GM12872 (cell line): ENCODE data around the gene ROBO4.

Experiments used
- TF ChIP-seq, protein P1 (sequence below): IDR thresholded peaks from 3 replicates; pipeline ENCODE4 v1.5.1; 2011; ENCODE audit warnings: low read depth, mild to moderate bottlenecking, low read length, moderate library complexity; ENCODE audit not compliant: insufficient read depth

The ROBO4 gene

DNA sequence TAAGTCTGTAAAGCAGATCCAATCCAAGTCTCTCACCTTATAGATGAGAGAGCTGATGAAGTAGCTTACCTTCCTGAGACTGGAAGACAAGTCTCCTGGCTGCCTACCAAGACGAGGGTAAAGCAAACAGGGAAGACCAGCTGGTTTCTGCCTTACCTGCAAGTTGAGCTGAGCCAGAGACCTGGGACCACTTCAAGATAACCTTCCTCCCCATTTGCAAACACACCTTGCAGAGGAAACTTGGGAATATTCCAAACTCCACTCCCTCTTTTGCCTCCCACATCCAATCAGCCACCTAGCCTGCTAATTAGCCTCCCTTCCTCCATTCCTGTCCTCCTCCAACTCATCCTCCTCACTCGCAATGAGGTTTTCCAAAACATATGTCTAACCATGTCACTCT lies 55.8 kb downstream of the ROBO4 start:
- TF ChIP-seq, protein P1, sequence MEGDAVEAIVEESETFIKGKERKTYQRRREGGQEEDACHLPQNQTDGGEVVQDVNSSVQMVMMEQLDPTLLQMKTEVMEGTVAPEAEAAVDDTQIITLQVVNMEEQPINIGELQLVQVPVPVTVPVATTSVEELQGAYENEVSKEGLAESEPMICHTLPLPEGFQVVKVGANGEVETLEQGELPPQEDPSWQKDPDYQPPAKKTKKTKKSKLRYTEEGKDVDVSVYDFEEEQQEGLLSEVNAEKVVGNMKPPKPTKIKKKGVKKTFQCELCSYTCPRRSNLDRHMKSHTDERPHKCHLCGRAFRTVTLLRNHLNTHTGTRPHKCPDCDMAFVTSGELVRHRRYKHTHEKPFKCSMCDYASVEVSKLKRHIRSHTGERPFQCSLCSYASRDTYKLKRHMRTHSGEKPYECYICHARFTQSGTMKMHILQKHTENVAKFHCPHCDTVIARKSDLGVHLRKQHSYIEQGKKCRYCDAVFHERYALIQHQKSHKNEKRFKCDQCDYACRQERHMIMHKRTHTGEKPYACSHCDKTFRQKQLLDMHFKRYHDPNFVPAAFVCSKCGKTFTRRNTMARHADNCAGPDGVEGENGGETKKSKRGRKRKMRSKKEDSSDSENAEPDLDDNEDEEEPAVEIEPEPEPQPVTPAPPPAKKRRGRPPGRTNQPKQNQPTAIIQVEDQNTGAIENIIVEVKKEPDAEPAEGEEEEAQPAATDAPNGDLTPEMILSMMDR, result no peak

DNA sequence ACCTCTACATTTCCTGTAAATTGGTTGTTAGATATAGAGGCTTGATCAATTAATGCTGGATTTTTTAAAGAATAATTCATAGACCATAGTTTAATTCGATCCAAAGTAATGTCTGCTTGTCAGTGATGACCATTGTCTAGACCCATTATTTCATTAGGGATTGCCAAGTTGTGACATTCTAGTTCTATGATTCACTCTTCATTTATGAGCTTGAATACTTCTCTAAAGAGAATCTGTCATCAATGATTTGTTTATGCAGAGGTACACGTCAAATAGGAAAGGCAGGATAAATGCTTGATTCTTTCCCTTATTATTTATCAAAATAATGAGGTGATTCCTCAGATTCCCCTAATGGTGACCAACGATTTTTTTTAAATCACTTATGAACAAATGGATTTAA lies 56.5 kb downstream of the ROBO4 start:
- TF ChIP-seq, protein P1, result no peak

DNA sequence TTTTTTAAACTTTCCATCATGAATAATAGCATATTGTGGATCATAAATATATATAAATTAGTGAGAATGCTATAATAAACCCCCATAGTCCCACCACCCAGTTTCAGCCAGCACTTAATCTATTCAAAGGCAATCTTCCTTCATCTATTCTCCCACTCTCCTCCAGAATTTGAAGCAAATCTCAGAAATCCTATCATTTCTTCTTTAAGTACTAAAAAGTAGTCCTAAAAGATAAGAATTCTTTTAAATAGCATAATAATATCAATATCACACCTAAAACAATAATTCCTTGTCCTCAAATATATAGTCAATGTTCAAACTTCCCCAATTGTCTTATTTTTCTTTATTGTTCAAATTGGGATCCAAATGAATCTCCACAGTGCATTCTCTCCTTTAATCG lies 57.0 kb downstream of the ROBO4 start:
- TF ChIP-seq, protein P1, result no peak

DNA sequence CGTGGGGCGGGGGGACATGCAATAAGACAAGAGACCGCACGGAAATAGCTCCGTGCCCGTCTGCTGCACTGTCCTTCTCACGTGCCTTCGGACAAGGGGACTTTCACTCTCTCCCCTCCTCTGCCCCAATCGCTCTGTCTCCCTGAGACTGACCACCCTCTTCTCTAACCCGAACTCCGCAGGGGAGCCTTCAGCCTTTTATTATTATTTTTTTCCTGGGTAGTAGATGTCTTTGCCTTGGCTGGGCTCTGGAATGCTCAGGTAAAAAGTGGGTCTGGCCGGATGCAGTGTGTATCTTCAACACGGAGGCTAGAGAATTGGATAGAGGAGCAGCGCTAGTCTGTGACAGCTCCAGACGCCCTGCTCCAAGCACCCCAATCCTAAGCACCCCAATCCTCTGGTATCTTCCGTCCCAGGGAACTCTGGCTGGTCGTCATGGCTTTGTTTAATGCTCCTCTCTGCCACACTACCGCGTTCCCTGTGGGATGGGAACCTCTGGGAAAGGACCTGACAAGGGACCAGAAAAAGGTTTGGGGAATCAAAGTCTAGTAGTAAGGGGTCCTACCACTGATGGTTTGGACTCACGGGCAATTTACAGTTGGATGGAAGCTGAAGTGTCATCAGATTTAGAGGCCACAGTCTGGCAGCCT lies 57.6 kb downstream of the ROBO4 start:
- TF ChIP-seq, protein P1, result no peak

DNA sequence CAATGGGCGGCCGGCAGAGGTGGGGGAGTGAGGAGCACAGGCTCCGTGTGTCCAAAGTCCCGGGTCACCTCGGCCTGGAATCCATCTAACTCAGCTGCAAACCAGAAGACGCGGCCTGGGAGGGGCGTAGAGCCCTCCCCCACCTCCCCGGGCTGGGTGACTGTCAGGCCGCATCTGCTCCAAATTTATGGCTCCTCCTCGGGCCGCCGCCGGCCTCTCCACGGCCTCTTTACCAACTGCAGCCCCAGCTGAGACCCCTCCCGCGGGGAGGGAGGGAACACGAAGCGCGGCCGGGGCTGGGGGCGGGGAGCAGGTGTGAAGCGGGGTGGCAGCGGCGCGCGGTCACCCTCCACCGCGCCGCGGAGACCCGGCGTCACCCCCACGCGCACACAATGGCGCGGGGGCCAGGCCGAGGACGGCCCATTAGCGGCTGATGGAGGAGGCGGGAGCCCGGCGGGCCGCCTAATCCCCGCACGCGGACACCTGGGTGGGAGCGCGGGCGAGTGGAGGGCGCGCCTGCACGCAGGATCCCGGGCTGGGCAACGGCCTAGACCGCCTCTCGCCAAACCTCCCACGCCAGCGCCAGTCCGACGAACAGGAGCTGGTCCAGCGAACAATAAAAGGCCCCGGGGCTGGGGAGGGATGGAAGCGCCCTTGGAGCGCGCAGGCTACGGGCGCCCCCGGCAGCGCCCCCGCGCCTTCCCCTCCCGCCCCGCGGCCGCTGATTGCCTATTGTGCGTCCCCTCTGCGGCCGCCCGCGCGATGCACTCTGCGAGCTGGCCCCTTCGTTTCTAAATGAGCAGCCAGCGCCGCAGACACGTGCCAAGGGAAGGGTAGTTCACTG lies 58.3 kb downstream of the ROBO4 start:
- TF ChIP-seq, protein P1, result no peak

DNA sequence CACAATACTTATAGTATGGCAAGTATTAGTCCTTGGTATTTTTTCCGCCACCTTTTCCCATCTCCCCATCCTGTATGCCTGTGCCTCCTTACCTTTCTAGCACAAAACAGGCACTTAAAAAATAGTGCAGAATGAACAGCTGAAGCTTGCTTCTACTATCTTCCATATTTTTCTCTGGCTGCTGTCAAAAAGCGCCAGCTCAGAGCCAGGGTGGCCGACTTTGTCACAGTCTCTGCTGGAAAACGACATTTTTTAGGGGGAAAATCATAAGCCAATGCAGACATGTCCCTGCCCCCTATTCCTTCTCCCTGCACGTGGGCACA lies 58.9 kb downstream of the ROBO4 start:
- TF ChIP-seq, protein P1, result no peak

DNA sequence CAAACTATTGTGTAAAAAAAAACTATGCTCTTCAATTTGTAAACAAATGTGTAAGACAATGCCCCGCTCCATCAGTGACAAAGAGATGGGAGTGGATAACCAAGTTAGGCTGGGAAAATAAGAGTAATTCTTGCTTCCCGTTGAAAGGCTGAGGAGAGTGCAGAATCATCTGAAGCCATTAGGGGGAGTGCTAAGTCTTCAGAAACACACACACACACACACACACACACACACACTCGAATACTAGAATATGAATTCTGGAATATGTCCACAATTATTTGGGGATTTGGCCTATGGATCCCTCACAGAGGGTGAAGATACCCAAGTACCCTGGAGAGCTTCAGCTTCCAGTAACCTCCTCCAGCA lies 60.2 kb downstream of the ROBO4 start:
- TF ChIP-seq, protein P1, result peak; percentile 62; the same call in 2 of the 3 replicates
